ENCODE results near the gene DHRSX. TPM values are rescaled to one million over a fixed set of nuclear protein-coding genes. Genes with fewer than 3 reads are reported as not detected.

The DHRSX gene
- total and polyA plus RNA-seq, 2 of the 8 experiments (the other 6 are each of a cell fraction or from before 2014, with no cell fraction given): 35.1 to 43.4 TPM

GRCh38 chrX:2224161-2224560, 276.6 kb downstream of the DHRSX start (continued):
- TF ChIP-seq CHD7 (IDR thresholded peaks at IDR 0.05; ENCODE audit: insufficient replicate concordance, low read length) (no peak), TCF12 (IDR thresholded peaks at IDR 0.05; ENCODE audit: low read depth, low read length) (no peak), TAF7 (optimal IDR thresholded peaks at IDR 0.05; ENCODE audit: borderline replicate concordance, low read depth, low read length) (no peak), RAD21 (IDR thresholded peaks at IDR 0.05 in 1 of 2, conservative IDR thresholded peaks at IDR 0.05 in 1 of 2; ENCODE audit: low read depth in 2 of 2, low read length in 2 of 2) (no peak), RFX5 (IDR thresholded peaks at IDR 0.05; ENCODE audit: borderline replicate concordance, low read depth, low read length) (no peak), BRCA1 (IDR thresholded peaks at IDR 0.05; ENCODE audit: low read depth, low read length) (no peak), NANOG (IDR thresholded peaks at IDR 0.05; ENCODE audit: insufficient read depth, low read depth, low read length, poor library complexity, severe bottlenecking) (no peak), ATF2 (IDR thresholded peaks at IDR 0.05; ENCODE audit: low read length) (no peak), RNF2 (IDR thresholded peaks at IDR 0.05; ENCODE audit: borderline replicate concordance, low read depth, low read length, missing control alignments, poor library complexity, severe bottlenecking) (no peak)
